ENCODE measurements around the gene ORC4.

Gene ORC4

GRCh38 chr2:147989102-147989501 is 31.4 kb downstream of the ORC4 start:
- H3K27me3 ChIP-seq (replicated peaks; ENCODE audit: control insufficient read depth, insufficient read depth, low read length): no peaks in the 10 kb centered on the region
- no peaks in the 10 kb centered on the region for H3K9me3 ChIP-seq (ENCODE audit: control insufficient read depth, low read length)
- no peak for DNase-seq (ENCODE audit: low read depth)
- H3K4me3 ChIP-seq (ENCODE audit: low read length): no peak overlapping the region
- peaks cover 9% of the 10 kb centered on the region for H3K4me1 ChIP-seq (ENCODE audit: control insufficient read depth, insufficient read depth, low read length)
- no peak overlapping the region for H3K9ac ChIP-seq (ENCODE audit: low read length)
- no peaks in the 10 kb centered on the region for H3K36me3 ChIP-seq (ENCODE audit: control insufficient read depth, insufficient read depth, low read length, severe bottlenecking)

GRCh38 chr2:147980940-147981528 is 39.5 kb downstream of the ORC4 start:
- DNase-seq (ENCODE audit: low read depth): peak; percentile 5
- Histone ChIP-seq H3K9ac (ENCODE audit: low read length) (no peak overlapping the region), H3K4me3 (ENCODE audit: low read length) (no peak overlapping the region), H3K4me1 (ENCODE audit: control insufficient read depth, insufficient read depth, low read length) (no peaks in the 10 kb centered on the region), H3K9me3 (ENCODE audit: control insufficient read depth, low read length) (peaks cover 3% of the 10 kb centered on the region), H3K27me3 (replicated peaks; ENCODE audit: control insufficient read depth, insufficient read depth, low read length) (no peaks in the 10 kb centered on the region), H3K36me3 (ENCODE audit: control insufficient read depth, insufficient read depth, low read length, severe bottlenecking) (no peaks in the 10 kb centered on the region)

GRCh38 chr2:147977679-147978078 is 42.9 kb downstream of the ORC4 start:
- no peak for DNase-seq (ENCODE audit: low read depth)
- Histone ChIP-seq H3K4me3 (ENCODE audit: low read length) (no peak overlapping the region), H3K9me3 (ENCODE audit: control insufficient read depth, low read length) (peaks cover 3% of the 10 kb centered on the region), H3K36me3 (ENCODE audit: control insufficient read depth, insufficient read depth, low read length, severe bottlenecking) (peaks cover 7% of the 10 kb centered on the region), H3K9ac (ENCODE audit: low read length) (no peak overlapping the region), H3K27me3 (replicated peaks; ENCODE audit: control insufficient read depth, insufficient read depth, low read length) (no peaks in the 10 kb centered on the region), H3K4me1 (ENCODE audit: control insufficient read depth, insufficient read depth, low read length) (no peaks in the 10 kb centered on the region)

- Histone ChIP-seq H3K9me3 (ENCODE audit: control insufficient read depth, low read length) (peaks cover 3% of the 10 kb centered on the region), H3K4me3 (ENCODE audit: low read length) (no peak overlapping the region), H3K4me1 (ENCODE audit: control insufficient read depth, insufficient read depth, low read length) (no peaks in the 10 kb centered on the region), H3K9ac (ENCODE audit: low read length) (no peak overlapping the region), H3K36me3 (ENCODE audit: control insufficient read depth, insufficient read depth, low read length, severe bottlenecking) (peaks cover 14% of the 10 kb centered on the region), H3K27me3 (replicated peaks; ENCODE audit: control insufficient read depth, insufficient read depth, low read length) (no peaks in the 10 kb centered on the region)
- no peak for DNase-seq (ENCODE audit: low read depth)
These were observed 44.4 kb downstream of the ORC4 start for GRCh38 chr2:147976102-147976501.

GRCh38 chr2:147968571-147968970 is 52.0 kb downstream of the ORC4 start:
- Histone ChIP-seq H3K9me3 (ENCODE audit: control insufficient read depth, low read length) (peaks cover 20% of the 10 kb centered on the region), H3K27me3 (replicated peaks; ENCODE audit: control insufficient read depth, insufficient read depth, low read length) (no peaks in the 10 kb centered on the region), H3K36me3 (ENCODE audit: control insufficient read depth, insufficient read depth, low read length, severe bottlenecking) (peaks cover 37% of the 10 kb centered on the region), H3K9ac (ENCODE audit: low read length) (no peak overlapping the region), H3K4me1 (ENCODE audit: control insufficient read depth, insufficient read depth, low read length) (no peaks in the 10 kb centered on the region), H3K4me3 (ENCODE audit: low read length) (no peak overlapping the region)
- no peak for DNase-seq (ENCODE audit: low read depth)

GRCh38 chr2:147952118-147952517 is 68.4 kb downstream of the ORC4 start:
- H3K4me3 ChIP-seq (ENCODE audit: low read length): no peak overlapping the region
- peaks cover 28% of the 10 kb centered on the region for H3K36me3 ChIP-seq (ENCODE audit: control insufficient read depth, insufficient read depth, low read length, severe bottlenecking)
- no peak for DNase-seq (ENCODE audit: low read depth)
- H3K4me1 ChIP-seq (ENCODE audit: control insufficient read depth, insufficient read depth, low read length): no peaks in the 10 kb centered on the region
- H3K9ac ChIP-seq (ENCODE audit: low read length): no peak overlapping the region
- no peaks in the 10 kb centered on the region for H3K27me3 ChIP-seq (replicated peaks; ENCODE audit: control insufficient read depth, insufficient read depth, low read length)
- H3K9me3 ChIP-seq (ENCODE audit: control insufficient read depth, low read length): no peaks in the 10 kb centered on the region

- Histone ChIP-seq H3K9ac (ENCODE audit: low read length) (no peak overlapping the region), H3K9me3 (ENCODE audit: control insufficient read depth, low read length) (no peaks in the 10 kb centered on the region), H3K27me3 (replicated peaks; ENCODE audit: control insufficient read depth, insufficient read depth, low read length) (no peaks in the 10 kb centered on the region), H3K4me3 (ENCODE audit: low read length) (no peak overlapping the region), H3K36me3 (ENCODE audit: control insufficient read depth, insufficient read depth, low read length, severe bottlenecking) (peaks cover 24% of the 10 kb centered on the region), H3K4me1 (ENCODE audit: control insufficient read depth, insufficient read depth, low read length) (no peaks in the 10 kb centered on the region)
- DNase-seq (ENCODE audit: low read depth): peak; percentile 31
These were observed 74.9 kb downstream of the ORC4 start for GRCh38 chr2:147945660-147946059.

- Histone ChIP-seq H3K9me3 (ENCODE audit: control insufficient read depth, low read length) (no peaks in the 10 kb centered on the region), H3K36me3 (ENCODE audit: control insufficient read depth, insufficient read depth, low read length, severe bottlenecking) (peaks cover 40% of the 10 kb centered on the region), H3K27me3 (replicated peaks; ENCODE audit: control insufficient read depth, insufficient read depth, low read length) (no peaks in the 10 kb centered on the region), H3K4me1 (ENCODE audit: control insufficient read depth, insufficient read depth, low read length) (peaks cover 11% of the 10 kb centered on the region), H3K4me3 (ENCODE audit: low read length) (no peak overlapping the region), H3K9ac (ENCODE audit: low read length) (peak overlapping the region; percentile 40)
- no peak for DNase-seq (ENCODE audit: low read depth)
These were observed 81.2 kb downstream of the ORC4 start for GRCh38 chr2:147939313-147939712.

- Histone ChIP-seq H3K4me1 (ENCODE audit: control insufficient read depth, insufficient read depth, low read length) (peaks cover 11% of the 10 kb centered on the region), H3K4me3 (ENCODE audit: low read length) (no peak overlapping the region), H3K9ac (ENCODE audit: low read length) (no peak overlapping the region), H3K9me3 (ENCODE audit: control insufficient read depth, low read length) (no peaks in the 10 kb centered on the region), H3K36me3 (ENCODE audit: control insufficient read depth, insufficient read depth, low read length, severe bottlenecking) (peaks cover 38% of the 10 kb centered on the region), H3K27me3 (replicated peaks; ENCODE audit: control insufficient read depth, insufficient read depth, low read length) (no peaks in the 10 kb centered on the region)
- peak; percentile 74 for DNase-seq (ENCODE audit: low read depth)
These were observed 82.7 kb downstream of the ORC4 start for GRCh38 chr2:147937744-147938349.

- no peaks in the 10 kb centered on the region for H3K27me3 ChIP-seq (replicated peaks; ENCODE audit: control insufficient read depth, insufficient read depth, low read length)
- peaks cover 43% of the 10 kb centered on the region for H3K36me3 ChIP-seq (ENCODE audit: control insufficient read depth, insufficient read depth, low read length, severe bottlenecking)
- H3K9ac ChIP-seq (ENCODE audit: low read length): no peak overlapping the region
- no peak for DNase-seq (ENCODE audit: low read depth)
- no peaks in the 10 kb centered on the region for H3K9me3 ChIP-seq (ENCODE audit: control insufficient read depth, low read length)
- H3K4me1 ChIP-seq (ENCODE audit: control insufficient read depth, insufficient read depth, low read length): peaks cover 11% of the 10 kb centered on the region
- H3K4me3 ChIP-seq (ENCODE audit: low read length): no peak overlapping the region
These were observed 85.5 kb downstream of the ORC4 start for GRCh38 chr2:147934881-147935620.

GRCh38 chr2:147933931-147934330 is 86.6 kb downstream of the ORC4 start:
- Histone ChIP-seq H3K9me3 (ENCODE audit: control insufficient read depth, low read length) (no peaks in the 10 kb centered on the region), H3K36me3 (ENCODE audit: control insufficient read depth, insufficient read depth, low read length, severe bottlenecking) (peaks cover 48% of the 10 kb centered on the region), H3K9ac (ENCODE audit: low read length) (no peak overlapping the region), H3K27me3 (replicated peaks; ENCODE audit: control insufficient read depth, insufficient read depth, low read length) (no peaks in the 10 kb centered on the region), H3K4me1 (ENCODE audit: control insufficient read depth, insufficient read depth, low read length) (peaks cover 1% of the 10 kb centered on the region), H3K4me3 (ENCODE audit: low read length) (no peak overlapping the region)
- DNase-seq (ENCODE audit: low read depth): no peak
